HG03159 (cell line): ENCODE data around the gene ST8SIA5.

ENCODE experiments used
- ATAC-seq: cut with Tn5 transposase; IDR thresholded peaks from one replicate; pipeline ENCODE4 v1.9.1; 2021; ENCODE audit warnings: mild to moderate bottlenecking, moderate library complexity; ENCODE audit not compliant: unreplicated experiment

The ST8SIA5 gene

DNA sequence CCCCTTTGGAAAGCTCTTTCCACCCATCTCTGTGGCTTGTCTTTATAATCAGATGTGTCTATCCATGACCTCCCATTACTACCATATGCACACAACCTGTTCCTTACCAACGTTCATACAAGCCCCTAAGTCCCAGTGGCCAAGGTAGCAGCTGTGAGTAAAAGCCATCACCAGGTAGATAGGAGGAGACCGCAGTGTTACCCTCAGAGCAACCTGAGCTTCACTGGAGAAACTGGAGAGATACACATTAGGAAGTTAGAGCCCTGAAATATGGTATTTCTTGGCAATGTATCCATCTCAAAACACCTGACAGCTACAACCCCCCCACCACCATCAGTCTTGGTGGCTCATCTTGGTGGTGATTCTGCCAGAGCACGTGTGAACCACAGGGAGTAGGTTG, 125.9 kb downstream of the ST8SIA5 start:
- ATAC-seq, result no peak

DNA sequence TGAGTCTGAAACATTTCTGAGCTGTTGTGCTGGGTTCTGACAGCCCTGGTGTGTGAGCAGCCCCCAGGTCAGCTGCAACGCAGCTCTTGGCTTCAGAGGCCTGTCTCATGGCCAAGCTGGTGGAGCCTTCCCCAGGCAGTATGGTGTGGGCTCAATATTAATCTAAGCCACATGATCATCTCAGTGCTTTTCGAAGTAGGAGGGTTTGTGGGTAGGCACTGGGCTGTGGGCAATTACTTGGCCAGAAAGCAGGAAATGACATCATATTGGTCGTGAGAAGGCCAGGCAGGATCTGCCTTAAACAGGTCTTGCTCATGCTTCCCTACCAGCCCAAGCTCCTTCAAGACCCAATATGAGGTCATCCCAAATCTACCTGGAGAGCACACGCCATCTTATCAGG, 126.7 kb downstream of the ST8SIA5 start:
- no peak for ATAC-seq

DNA sequence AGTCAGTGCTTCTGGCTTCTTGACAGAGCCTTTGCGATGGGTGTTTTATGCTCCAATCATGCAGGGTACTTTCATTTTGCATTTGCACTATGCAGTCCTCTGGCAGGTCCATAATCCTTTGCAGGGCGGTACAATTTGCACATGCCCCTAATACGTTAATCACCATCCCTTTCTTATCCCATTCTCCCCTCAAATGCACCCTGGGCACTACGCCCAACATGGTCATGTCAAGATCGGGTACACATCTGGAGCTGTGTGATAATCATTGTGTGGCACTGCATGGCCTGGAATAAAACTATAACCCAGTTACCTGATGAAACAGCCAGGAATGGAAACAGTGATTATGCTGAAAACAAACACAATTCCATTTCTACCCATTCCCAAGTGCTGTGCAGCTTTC, 127.5 kb downstream of the ST8SIA5 start:
- ATAC-seq, result no peak

DNA sequence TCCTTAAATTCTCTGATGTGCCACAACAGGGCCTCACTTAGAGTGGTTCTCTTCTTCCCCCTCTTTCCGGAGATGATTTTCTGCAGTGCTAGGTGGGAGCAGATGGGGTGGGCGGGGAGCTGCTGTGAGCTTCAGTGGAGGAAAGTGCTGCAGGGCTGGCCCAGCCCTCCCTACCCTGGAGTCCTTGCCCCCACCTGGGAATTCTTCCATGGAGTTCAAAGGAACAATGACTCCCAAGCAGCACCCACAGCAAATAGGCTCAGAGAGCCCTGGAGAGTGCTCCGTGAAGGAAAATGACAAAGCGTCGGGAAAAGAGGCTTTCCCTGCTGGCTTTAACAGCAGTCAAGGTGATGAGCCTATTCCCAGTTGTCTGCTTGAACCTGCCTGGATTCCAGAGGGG, 128.6 kb downstream of the ST8SIA5 start:
- no peak for ATAC-seq

DNA sequence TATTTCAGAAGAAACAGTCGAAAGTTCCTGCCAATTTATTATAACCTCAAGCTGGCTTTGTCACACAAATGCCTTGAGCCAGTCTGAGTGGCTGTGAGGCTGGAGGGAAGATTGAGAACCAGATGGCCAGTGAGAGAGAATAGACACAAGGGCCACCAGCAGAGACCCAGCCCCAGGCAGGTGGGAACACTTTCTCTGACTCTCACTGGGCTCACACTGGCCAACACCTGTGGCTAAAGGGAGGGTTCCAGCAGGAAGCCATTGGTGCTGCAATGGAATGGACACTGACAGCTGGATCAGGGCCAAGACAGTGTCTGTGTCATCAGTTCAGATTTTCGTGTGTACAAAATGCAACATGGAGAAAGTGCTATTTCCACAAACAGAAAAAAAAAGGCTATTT, 129.7 kb downstream of the ST8SIA5 start:
- ATAC-seq, result no peak

DNA sequence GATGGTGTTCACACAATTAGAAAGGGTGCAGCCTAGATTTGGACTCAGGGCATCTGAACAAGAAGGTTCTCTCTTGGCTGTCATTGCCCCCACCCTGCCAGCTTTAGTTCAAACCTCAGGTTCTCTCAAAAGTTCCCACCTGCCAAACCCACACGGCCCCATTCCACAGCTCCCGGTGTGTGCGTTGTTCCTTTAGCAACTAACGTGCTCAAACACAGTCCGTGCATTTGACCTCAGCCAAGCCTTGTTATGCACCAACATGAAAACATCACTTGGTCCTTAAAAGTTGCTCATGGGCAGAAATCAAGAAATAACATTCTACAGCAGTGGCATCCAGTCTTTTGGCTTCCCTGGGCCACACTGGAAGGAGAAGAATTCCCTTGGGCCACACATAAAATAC, 131.8 kb downstream of the ST8SIA5 start:
- ATAC-seq, result no peak

DNA sequence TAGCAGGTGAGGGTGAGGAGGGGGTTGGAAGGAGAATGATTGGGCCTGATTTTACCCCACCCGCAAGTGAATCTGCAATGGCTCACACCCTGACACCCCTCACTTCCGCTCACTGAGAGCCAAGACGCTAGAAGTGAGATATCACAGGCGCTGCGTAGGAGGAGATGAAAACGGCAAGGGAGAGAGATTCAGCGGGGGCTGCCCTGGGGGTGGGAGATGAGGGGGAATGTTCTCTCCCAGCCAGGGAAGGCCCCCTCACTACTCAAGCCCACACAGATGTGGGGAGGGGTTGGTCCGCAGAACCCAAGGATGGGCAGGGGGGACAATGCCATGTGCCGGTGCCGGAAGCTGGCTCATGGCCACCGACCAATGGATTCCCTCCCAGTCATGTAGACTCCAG, 132.7 kb downstream of the ST8SIA5 start:
- no peak for ATAC-seq

DNA sequence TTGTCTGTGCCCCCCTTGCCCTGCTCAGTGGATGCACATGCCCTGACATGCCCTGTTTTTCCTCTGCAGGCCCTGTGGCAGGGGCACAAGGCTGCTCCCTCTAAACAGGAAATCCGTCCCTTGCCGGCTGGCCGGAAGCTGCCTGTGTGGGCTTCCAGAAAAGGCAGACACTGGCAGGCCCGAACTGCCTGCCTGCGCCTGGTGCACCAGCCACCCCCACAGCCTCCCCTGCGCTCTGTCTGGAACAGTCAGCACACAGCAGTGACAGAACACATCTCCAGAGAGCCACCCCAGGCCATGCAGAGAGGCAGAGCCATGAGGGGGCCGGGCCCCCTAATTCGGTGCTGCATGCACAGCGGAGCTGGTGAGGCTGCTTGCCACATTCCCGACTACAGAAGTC, 133.3 kb downstream of the ST8SIA5 start:
- no peak for ATAC-seq

DNA sequence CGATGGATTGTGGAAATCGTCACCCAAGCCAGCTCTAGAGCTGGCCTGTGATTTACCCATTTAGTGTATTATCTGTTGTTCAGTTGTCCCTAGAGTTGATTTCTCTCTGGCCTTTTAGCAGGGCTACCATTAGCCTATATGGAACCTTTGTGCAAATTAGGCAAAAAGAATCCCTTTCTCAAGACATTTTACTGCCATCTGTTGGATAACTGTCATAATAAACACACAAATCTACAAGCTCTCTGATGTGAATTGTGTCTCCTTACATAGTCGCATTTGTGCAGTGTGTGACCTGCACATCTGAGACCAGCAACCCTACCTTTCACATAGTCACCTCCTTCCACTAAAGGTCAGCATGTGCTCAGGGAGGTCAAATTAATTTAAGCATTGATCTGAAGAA, 133.9 kb downstream of the ST8SIA5 start:
- no peak for ATAC-seq

DNA sequence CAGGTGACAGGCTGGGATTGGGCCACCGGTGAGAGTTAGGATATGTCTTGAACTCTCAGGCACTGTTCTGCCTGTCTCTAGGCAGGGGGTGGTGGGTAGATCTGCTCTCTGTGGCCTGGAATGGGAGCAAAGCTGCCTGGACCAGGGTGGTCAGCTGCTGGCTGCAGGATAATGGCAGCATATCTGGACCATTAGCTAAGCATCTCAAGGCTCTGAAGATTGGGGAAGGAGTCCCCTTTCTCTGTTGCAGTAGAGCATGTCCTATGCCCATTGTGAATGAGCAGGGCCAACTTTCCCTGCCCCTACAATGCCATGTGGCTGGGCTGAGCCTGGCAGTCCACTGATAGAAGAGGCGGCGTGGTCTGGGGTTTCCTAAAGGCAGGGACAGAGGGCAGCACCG, 134.4 kb downstream of the ST8SIA5 start:
- ATAC-seq, result no peak

DNA sequence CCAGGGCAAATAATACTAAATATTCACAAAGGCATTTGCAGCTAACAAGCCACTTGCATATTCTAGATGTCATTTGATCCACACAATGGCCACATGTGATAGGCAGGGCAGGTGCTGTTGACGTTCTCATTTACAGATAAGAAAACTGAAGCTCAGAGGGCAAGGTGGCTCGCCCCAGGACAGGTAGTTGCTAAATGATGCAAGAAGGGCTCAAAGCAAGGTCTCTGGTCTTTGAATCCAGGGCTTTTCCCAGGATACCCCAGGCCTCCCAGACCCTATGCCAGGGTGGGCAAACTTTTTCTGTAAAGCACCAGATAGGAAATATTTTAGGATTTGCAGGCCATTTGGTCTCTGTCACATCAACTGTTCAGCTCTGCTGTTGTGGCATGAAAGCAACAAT, 135.0 kb downstream of the ST8SIA5 start:
- ATAC-seq, result no peak

DNA sequence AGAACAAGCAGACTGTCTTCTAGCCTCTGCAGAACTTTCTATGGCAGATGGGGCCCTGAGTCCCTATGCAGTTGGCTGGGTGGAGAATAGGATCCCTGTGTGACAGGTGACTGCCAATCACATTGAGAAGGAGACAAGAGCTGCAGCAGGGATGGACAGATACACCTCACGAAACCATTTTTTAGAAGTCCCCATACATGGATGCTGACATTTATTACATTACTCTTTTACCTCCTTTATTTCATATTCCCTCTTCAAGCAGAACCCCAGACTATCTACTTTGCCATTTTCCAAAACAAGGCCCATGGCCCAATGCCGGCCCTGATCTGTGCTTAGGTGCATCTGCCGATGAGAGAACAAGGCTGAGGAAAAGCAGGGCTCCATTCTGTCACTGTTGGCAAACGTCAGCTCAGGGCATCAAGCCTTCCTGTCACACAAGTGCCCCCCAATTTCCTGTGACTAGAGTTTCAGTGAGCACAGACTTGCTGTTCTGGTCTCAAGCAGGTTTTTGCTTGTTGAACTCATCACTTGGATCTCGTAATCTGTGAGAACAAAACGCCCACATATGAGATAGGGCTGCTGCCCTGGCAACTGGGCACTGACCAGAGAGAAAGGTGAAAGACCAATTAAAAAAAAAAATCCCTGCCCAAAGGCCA, 135.6 kb downstream of the ST8SIA5 start:
- no peak for ATAC-seq

DNA sequence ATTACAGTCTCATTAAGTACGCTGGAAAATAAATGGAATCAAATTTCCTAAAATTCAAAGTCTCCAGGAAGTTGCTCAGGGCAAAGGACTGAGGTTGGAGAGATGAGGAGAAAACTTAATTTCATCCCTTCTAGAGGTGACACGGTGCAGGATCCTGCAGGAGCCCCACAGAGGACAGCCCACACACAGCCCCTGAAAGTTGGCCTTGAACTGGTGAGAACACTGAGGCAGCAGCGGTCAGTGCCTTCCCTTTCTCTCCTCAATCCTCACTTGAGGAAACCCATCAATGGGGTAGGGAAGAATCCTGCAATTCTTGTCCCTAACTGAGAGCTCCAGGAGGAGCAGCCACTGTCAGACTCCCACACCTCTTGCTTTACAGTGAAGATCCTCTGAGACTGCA, 137.3 kb downstream of the ST8SIA5 start:
- ATAC-seq, result no peak
